CD4-positive, alpha-beta T cell (primary cell): ENCODE measurements around the gene PTGER1. TPM values are rescaled to one million over a fixed set of nuclear protein-coding genes. Genes with fewer than 3 reads are reported as not detected.

ENCODE experiments used
- ATAC-seq: fragments of 200-7000 bp; cut with Tn5 transposase; one replicate; pipeline ENCODE4 v1.10.0; 2022; ENCODE audit warnings: mild to moderate bottlenecking; ENCODE audit not compliant: poor library complexity
- CTCF ChIA-PET: fragments of 350-600 bp; sonication (Branson Sonifier 250); formaldehyde crosslinking; loops from one replicate; lab custom pipeline; 2021; ENCODE audit warnings: antibody characterized with exemption, inconsistent platforms; lab: Charles Lee
- POLR2A ChIA-PET: fragments of 350-600 bp; sonication (Branson Sonifier 250); formaldehyde crosslinking; loops from one replicate; lab custom pipeline; 2021; ENCODE audit warnings: antibody characterized with exemption, inconsistent platforms; lab: Charles Lee
- DNase-seq, 14 experiments: peaks; one replicate each; pipeline ENCODE4 v3.0.0-alpha.2; 2013 to 2020; ENCODE audit warnings: mixed read lengths in 2 of 14
- H3K27ac ChIP-seq, 2 donors: one replicate each; pipeline versions ENCODE4 v1.5.1 to v1.7.0; 2013; ENCODE audit warnings: low read length in 2 of 2, low read depth in 1 of 2, mild to moderate bottlenecking in 1 of 2
- H3K27me3 ChIP-seq, 2 experiments: 1 replicate in 1 of 2; 2 replicates in 1 of 2; pipeline versions ENCODE4 v1.6.1 to v1.7.0; 2013; ENCODE audit warnings: low read length in 2 of 2, control low read depth in 1 of 2, mild to moderate bottlenecking in 1 of 2, moderate library complexity in 1 of 2; ENCODE audit not compliant: insufficient read depth in 2 of 2, control insufficient read depth in 1 of 2
- H3K36me3 ChIP-seq: one replicate; pipeline ENCODE4 v1.6.1; 2013; ENCODE audit warnings: low read length, control low read depth; ENCODE audit not compliant: insufficient read depth
- H3K4me1 ChIP-seq: one replicate; pipeline ENCODE4 v1.6.1; 2013; ENCODE audit warnings: low read length, control low read depth; ENCODE audit not compliant: insufficient read depth
- H3K4me3 ChIP-seq: one replicate; pipeline ENCODE4 v1.5.1; 2013; ENCODE audit warnings: mild to moderate bottlenecking, low read length, moderate library complexity
- H3K9me3 ChIP-seq, 2 experiments: 1 replicate in 1 of 2; 2 replicates in 1 of 2; pipeline versions ENCODE4 v1.6.1 to v1.7.0; 2013; ENCODE audit warnings: low read length in 2 of 2, mild to moderate bottlenecking in 2 of 2, control low read depth in 1 of 2, moderate library complexity in 1 of 2; ENCODE audit not compliant: control insufficient read depth in 1 of 2, insufficient read depth in 1 of 2
- H3K27ac Mint-ChIP-seq: one replicate; pipeline ENCODE4 v1.8.0; 2020; ENCODE audit warnings: mixed read lengths
- H3K27me3 Mint-ChIP-seq: one replicate; pipeline ENCODE4 v1.8.0; 2021; ENCODE audit warnings: mixed read lengths
- H3K36me3 Mint-ChIP-seq: one replicate; pipeline ENCODE4 v1.8.0; 2021; ENCODE audit warnings: low read depth, mixed read lengths
- H3K4me1 Mint-ChIP-seq: one replicate; pipeline ENCODE4 v1.8.0; 2021; ENCODE audit warnings: low read depth, mixed read lengths
- H3K4me3 Mint-ChIP-seq: one replicate; pipeline ENCODE4 v1.8.0; 2020; ENCODE audit warnings: mild to moderate bottlenecking, mixed read lengths
- H3K9me3 Mint-ChIP-seq: one replicate; pipeline ENCODE4 v1.8.0; 2020; ENCODE audit warnings: mixed read lengths
- intact Hi-C, 2 experiments: fragments of 100-400 bp; cut with DNase I in 1 of 2; cut with micrococcal nuclease in 1 of 2; formaldehyde crosslinking; loops; one replicate each; pipeline versions ENCODE4 v1.15.1 to v1.9.0; 2023 to 2025; cut with DNase I, micrococcal nuclease
- total RNA-seq, 174 experiments: library from RNA in 2 of 174; stranded (reverse) in 2 of 174; gene quantifications; one replicate each; pipeline ENCODE4 v1.2.3 and lab custom pipeline; 2021 to 2026
- TF ChIP-seq, protein P1 (sequence below): fragments of 200-600 bp; IDR thresholded peaks from one replicate; pipeline ENCODE4 v1.8.0; 2022; ENCODE audit warnings: antibody characterized with exemption, mild to moderate bottlenecking

Gene PTGER1
- total RNA-seq, 2 experiments from 2014 or later = not detected

DNA sequence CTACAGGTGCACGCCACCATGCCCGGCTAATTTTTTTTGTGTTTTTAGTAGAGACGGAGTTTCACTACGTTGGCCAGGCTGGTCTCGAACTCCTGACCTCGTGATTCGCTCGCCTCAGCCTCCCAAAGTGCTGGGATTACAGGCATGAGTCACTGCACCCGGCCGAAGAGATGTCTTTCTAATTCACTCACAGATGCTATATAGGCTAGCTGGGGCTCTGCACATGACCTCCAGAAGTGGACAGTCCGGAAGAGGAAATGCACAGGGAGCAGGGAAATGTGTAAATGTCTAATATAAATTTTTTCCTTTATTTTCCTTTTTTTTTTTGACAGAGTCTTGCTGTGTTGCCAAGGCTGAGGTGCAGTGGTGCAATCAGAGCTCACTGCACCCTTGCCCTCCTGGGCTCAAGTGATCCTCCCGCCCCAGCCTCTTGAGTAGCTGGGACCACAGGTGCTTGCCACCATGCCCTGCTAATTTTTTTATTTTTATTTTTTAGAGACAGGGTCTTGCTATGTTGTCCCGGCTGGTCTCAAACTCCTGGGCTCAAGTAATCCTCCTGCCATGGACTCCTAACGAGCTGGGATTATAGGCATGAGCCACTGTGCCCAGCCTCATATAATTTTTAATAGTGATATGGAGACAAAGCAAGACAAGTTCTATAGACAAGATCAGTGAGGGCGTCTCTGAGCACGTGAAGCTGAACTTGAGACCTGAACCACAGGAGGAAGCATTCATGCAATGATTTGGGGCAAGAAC, 12.4 kb upstream of the PTGER1 start:
- Histone ChIP-seq H3K27ac (no peak overlapping the region), H3K36me3 (peaks cover 9% of the 10 kb centered on the region), H3K9me3 (no peaks in the 10 kb centered on the region), H3K27me3 (no peaks in the 10 kb centered on the region), H3K4me3 (no peak overlapping the region), H3K4me1 (peaks cover 5% of the 10 kb centered on the region)
- ChIA-PET POLR2A (interaction anchor here (1.2 to 1.4 kb wide), 3 partner anchors 20 to 31 kb away, joined by 3 to 6 read pairs (median 4); partner anchors contain the start of gene DNAJB1), CTCF (interaction anchor here (1.0 to 2.8 kb wide), 5 partner anchors 9 to 84 kb away, joined by 3 to 8 read pairs (median 3); partner anchors contain the start of genes GIPC1, NDUFB7 and PTGER1)
- TF ChIP-seq, protein P1, sequence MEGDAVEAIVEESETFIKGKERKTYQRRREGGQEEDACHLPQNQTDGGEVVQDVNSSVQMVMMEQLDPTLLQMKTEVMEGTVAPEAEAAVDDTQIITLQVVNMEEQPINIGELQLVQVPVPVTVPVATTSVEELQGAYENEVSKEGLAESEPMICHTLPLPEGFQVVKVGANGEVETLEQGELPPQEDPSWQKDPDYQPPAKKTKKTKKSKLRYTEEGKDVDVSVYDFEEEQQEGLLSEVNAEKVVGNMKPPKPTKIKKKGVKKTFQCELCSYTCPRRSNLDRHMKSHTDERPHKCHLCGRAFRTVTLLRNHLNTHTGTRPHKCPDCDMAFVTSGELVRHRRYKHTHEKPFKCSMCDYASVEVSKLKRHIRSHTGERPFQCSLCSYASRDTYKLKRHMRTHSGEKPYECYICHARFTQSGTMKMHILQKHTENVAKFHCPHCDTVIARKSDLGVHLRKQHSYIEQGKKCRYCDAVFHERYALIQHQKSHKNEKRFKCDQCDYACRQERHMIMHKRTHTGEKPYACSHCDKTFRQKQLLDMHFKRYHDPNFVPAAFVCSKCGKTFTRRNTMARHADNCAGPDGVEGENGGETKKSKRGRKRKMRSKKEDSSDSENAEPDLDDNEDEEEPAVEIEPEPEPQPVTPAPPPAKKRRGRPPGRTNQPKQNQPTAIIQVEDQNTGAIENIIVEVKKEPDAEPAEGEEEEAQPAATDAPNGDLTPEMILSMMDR = no peak
- Mint-ChIP-seq H3K36me3 (peaks cover 35% of the 10 kb centered on the region), H3K4me3 (no peak overlapping the region), H3K27ac (no peak overlapping the region), H3K4me1 (peaks cover 7% of the 10 kb centered on the region), H3K27me3 (no peaks in the 10 kb centered on the region), H3K9me3 (no peaks in the 10 kb centered on the region)
- DNase-seq = no peak
- no peak for ATAC-seq
- intact Hi-C loops = loop anchor here (5.0 to 10.0 kb wide), 4 partner anchors 55 to 613 kb away; partner anchors contain the start of genes ASF1B (in 1 of the 2), NANOS3 (in 1 of the 2) and PKN1 (in 1 of the 2)

DNA sequence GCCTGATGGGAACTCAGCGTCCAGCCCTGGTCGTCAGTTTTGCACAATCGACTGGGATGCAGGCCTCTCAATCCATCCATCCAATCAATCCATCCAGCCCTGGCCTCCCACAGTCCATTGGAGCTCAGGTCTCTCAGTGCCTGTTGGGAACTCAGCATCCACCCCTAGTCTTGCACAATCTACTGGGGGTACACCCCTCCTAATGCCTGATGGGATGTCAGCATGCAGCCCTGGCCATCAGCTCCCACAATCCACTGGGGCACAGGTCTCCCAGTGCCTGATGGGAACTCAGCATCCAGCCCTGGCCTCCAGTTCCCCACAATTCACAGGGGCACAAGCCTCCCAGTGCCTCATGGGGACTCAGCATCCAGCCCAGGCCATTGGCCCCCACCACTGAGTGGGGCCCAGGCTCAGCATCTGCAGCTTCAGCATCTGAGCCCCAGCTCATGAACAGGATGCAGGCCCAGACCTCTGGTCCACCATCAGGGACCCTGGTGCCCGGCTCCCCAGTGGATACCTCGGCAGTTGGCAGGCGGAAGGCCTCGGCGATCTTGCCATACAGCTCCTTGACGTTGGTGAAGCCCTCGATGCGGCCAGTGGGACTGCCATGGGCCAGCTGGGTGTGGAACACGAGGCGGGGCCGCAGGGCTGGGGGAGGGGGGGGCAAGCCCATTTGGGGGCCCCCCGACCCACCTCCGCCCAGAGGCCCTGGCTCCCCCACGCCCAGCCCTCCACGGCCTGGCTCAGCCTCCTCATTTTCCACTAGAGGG, 7.2 kb upstream of the PTGER1 start:
- Mint-ChIP-seq H3K36me3 (peaks cover 8% of the 10 kb centered on the region), H3K4me1 (peaks cover 5% of the 10 kb centered on the region), H3K4me3 (no peak overlapping the region), H3K27ac (no peak overlapping the region), H3K9me3 (no peaks in the 10 kb centered on the region), H3K27me3 (no peaks in the 10 kb centered on the region)
- POLR2A ChIA-PET = no interaction called here
- DNase-seq (peak in 1 of 14 experiments; percentile 27), ATAC-seq (no peak)
- no peaks in the 10 kb centered on the region for H3K9me3 ChIP-seq
- H3K4me1 ChIP-seq = peaks cover 18% of the 10 kb centered on the region
- no peaks in the 10 kb centered on the region for H3K27me3 ChIP-seq
- TF ChIP-seq, protein P1 = no peak
- intact Hi-C loops = loop anchor here (10.0 kb wide), 2 partner anchors 348 to 608 kb away; partner anchors contain the start of genes ASF1B (in 1 of the 2) and NANOS3 (in 1 of the 2)
- CTCF ChIA-PET = interaction anchor here (1.3 kb wide), 1 partner anchor 75 kb away, joined by 3 read pairs; no protein-coding TSS in a partner anchor
- H3K4me3 ChIP-seq = no peak overlapping the region
- no peak overlapping the region for H3K27ac ChIP-seq
- peaks cover 30% of the 10 kb centered on the region for H3K36me3 ChIP-seq

- H3K27ac Mint-ChIP-seq = no peak overlapping the region
- TF ChIP-seq, protein P1 = no peak
- H3K9me3 Mint-ChIP-seq = no peaks in the 10 kb centered on the region
- intact Hi-C loops = loop anchor here (2.0 to 10.0 kb wide), 3 partner anchors 342 to 606 kb away; partner anchors contain the start of genes ASF1B (in 1 of the 2) and NANOS3 (in 1 of the 2)
- ATAC-seq (no peak), DNase-seq (no peak)
- Histone ChIP-seq H3K27ac (no peak overlapping the region), H3K4me1 (peaks cover 15% of the 10 kb centered on the region), H3K27me3 (no peaks in the 10 kb centered on the region), H3K36me3 (peaks cover 32% of the 10 kb centered on the region), H3K9me3 (no peaks in the 10 kb centered on the region), H3K4me3 (no peak overlapping the region)
- H3K36me3 Mint-ChIP-seq = no peaks in the 10 kb centered on the region
- H3K4me1 Mint-ChIP-seq = peaks cover 12% of the 10 kb centered on the region
- POLR2A ChIA-PET = interaction anchor here (1.1 to 2.5 kb wide), 3 partner anchors 37 to 344 kb away, joined by 3 to 9 read pairs (median 3); partner anchors contain the start of genes ASF1B and DNAJB1
- CTCF ChIA-PET = interaction anchor here (1.0 to 2.0 kb wide), 6 partner anchors 11 to 76 kb away, joined by 3 to 6 read pairs (median 4); partner anchors contain the start of genes DNAJB1 and GIPC1
- peaks cover 12% of the 10 kb centered on the region for H3K27me3 Mint-ChIP-seq
- no peak overlapping the region for H3K4me3 Mint-ChIP-seq
These were observed 5.5 kb upstream of the PTGER1 start for GRCh38 chr19:14480700-14481079.
